CD4-positive, alpha-beta T cell treated with Interleukin-1 beta for 1 hour (primary cell): ENCODE results near the gene BAIAP3.

Experiments used
- DNase-seq, 2 donors: peaks; one replicate each; pipeline ENCODE4 v3.0.0-alpha.2; 2020 to 2022

The BAIAP3 gene

GRCh38 chr16:1349351-1349750 lies 15.9 kb downstream of the BAIAP3 start:
- no peak for DNase-seq

- DNase-seq, result no peak
Measured at GRCh38 chr16:1349951-1350350, 16.5 kb downstream of the BAIAP3 start.

- DNase-seq, result no peak
Measured at GRCh38 chr16:1350691-1351090, 17.2 kb downstream of the BAIAP3 start.

GRCh38 chr16:1351215-1351581 lies 17.8 kb downstream of the BAIAP3 start:
- no peak for DNase-seq

- peak; percentile 89 for DNase-seq
Measured at GRCh38 chr16:1351582-1352362, 18.3 kb downstream of the BAIAP3 start, which contains the start of the genes GNPTG and TSR3. TSS of gene GNPTG (plus strand) at chr16:1351931. CDS start at chr16:1351966, 35 bp downstream. TSS of gene TSR3 (minus strand) at chr16:1351878. CDS start at chr16:1351804, 74 bp downstream.

GRCh38 chr16:1354815-1355540 lies 21.5 kb downstream of the BAIAP3 start:
- DNase-seq, result no peak

- no peak for DNase-seq
Measured at GRCh38 chr16:1355591-1355990, 22.1 kb downstream of the BAIAP3 start.

GRCh38 chr16:1356061-1356900 lies 22.8 kb downstream of the BAIAP3 start:
- DNase-seq, result no peak

- DNase-seq, result no peak
Measured at GRCh38 chr16:1357906-1358566, 24.6 kb downstream of the BAIAP3 start.

- no peak for DNase-seq
Measured at GRCh38 chr16:1361685-1362360, 28.4 kb downstream of the BAIAP3 start.

- DNase-seq, result no peak
Measured at GRCh38 chr16:1362807-1363206, 29.4 kb downstream of the BAIAP3 start.

GRCh38 chr16:1363501-1364041 lies 30.1 kb downstream of the BAIAP3 start:
- DNase-seq, result peak; percentile 70 to 73

GRCh38 chr16:1364510-1364909 lies 31.1 kb downstream of the BAIAP3 start:
- DNase-seq, result no peak

GRCh38 chr16:1366060-1366711 lies 32.7 kb downstream of the BAIAP3 start:
- DNase-seq, result no peak

- DNase-seq, result no peak
Measured at GRCh38 chr16:1366712-1367299, 33.4 kb downstream of the BAIAP3 start.

GRCh38 chr16:1367486-1368174 lies 34.2 kb downstream of the BAIAP3 start:
- no peak for DNase-seq

- no peak for DNase-seq
Measured at GRCh38 chr16:1371054-1371978, 37.9 kb downstream of the BAIAP3 start.

- no peak for DNase-seq
Measured at GRCh38 chr16:1372292-1372950, 39.0 kb downstream of the BAIAP3 start.
